Right lobe of liver (tissue), 4 donors: ENCODE measurements around the gene FAH.

ENCODE experiments used
- POLR2A ChIP-seq: fragments of 450-650 bp; IDR thresholded peaks from one replicate; pipeline ENCODE4 v1.6.1; 2017; ENCODE audit warnings: antibody characterized with exemption, mild to moderate bottlenecking
- TF ChIP-seq, protein P1 (sequence below), 4 donors: fragments of 200-600 bp in 3 of 4; fragments of 450-650 bp in 1 of 4; IDR thresholded peaks; one replicate each; pipeline versions ENCODE4 v1.5.1 to v1.8.0; 2016 to 2022; ENCODE audit warnings: antibody characterized with exemption in 4 of 4, mild to moderate bottlenecking in 2 of 4
- donor health status: DM: no; HTN: no; CAD: no.
- donor health status: DM: no; HTN: no; CAD: no.
- donor health status: DM: no; HTN: yes; CAD: no.

- TF ChIP-seq, protein P1, sequence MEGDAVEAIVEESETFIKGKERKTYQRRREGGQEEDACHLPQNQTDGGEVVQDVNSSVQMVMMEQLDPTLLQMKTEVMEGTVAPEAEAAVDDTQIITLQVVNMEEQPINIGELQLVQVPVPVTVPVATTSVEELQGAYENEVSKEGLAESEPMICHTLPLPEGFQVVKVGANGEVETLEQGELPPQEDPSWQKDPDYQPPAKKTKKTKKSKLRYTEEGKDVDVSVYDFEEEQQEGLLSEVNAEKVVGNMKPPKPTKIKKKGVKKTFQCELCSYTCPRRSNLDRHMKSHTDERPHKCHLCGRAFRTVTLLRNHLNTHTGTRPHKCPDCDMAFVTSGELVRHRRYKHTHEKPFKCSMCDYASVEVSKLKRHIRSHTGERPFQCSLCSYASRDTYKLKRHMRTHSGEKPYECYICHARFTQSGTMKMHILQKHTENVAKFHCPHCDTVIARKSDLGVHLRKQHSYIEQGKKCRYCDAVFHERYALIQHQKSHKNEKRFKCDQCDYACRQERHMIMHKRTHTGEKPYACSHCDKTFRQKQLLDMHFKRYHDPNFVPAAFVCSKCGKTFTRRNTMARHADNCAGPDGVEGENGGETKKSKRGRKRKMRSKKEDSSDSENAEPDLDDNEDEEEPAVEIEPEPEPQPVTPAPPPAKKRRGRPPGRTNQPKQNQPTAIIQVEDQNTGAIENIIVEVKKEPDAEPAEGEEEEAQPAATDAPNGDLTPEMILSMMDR (IDR thresholded peaks at IDR 0.05), result no peak
- TF ChIP-seq POLR2A, result no peak
These were observed 31.8 kb downstream of the FAH start for GRCh38 chr15:80184554-80184953.
